Gastrocnemius medialis (tissue), 4 donors: Measurements from ENCODE around the gene ARHGAP26.

Experiments used
- CTCF ChIP-seq, 5 experiments: fragments of 450-650 bp in 3 of 5; fragments of 200-600 bp in 2 of 5; sonication (generic) in 2 of 5; IDR thresholded peaks in 4 of 5; conservative IDR thresholded peaks in 1 of 5; 1 replicate in 4 of 5; 2 replicates in 1 of 5; pipeline ENCODE4 v1.5.1; 2016 to 2019; ENCODE audit warnings: antibody characterized with exemption in 5 of 5, mild to moderate bottlenecking in 3 of 5, moderate library complexity in 3 of 5
- POLR2A ChIP-seq, 2 donors: fragments of 450-650 bp; IDR thresholded peaks; one replicate each; pipeline ENCODE4 v1.6.1; 2017; ENCODE audit warnings: antibody characterized with exemption in 2 of 2, mild to moderate bottlenecking in 2 of 2, moderate library complexity in 2 of 2

GRCh38 chr5:143229426-143229895, 459.3 kb downstream of the ARHGAP26 start:
- TF ChIP-seq CTCF (IDR thresholded peaks at IDR 0.05 in 4 of 5, conservative IDR thresholded peaks at IDR 0.05 in 1 of 5) = no peak
- TF ChIP-seq POLR2A (IDR thresholded peaks at IDR 0.05) = no peak
